Tibial nerve (tissue), 4 donors: ENCODE results near the gene KIR3DL3. TPM values are rescaled to one million over a fixed set of nuclear protein-coding genes. Genes with fewer than 3 reads are reported as not detected.
"Not testable (repeated sequence)": the region's sequence is repeated elsewhere in the genome, so short reads cannot be mapped to it uniquely, and the experiment has no call there.

ENCODE experiments used
- DNase-seq, 2 donors: peaks; one replicate each; pipeline ENCODE4 v3.0.0-alpha.2; 2019; ENCODE audit warnings: low spot score in 2 of 2
- H3K27ac ChIP-seq, 4 donors: fragments of 200-600 bp; sonication (generic) in 3 of 4; one replicate each; pipeline ENCODE4 v1.5.1; 2017 to 2019; ENCODE audit warnings: mild to moderate bottlenecking in 1 of 4
- H3K27me3 ChIP-seq, 2 donors: fragments of 200-600 bp; sonication (generic) in 1 of 2; one replicate each; pipeline versions ENCODE4 v1.5.1 to v1.6.0; 2017 to 2019
- H3K36me3 ChIP-seq, 3 donors: fragments of 200-600 bp; sonication (generic); one replicate each; pipeline ENCODE4 v1.5.1; 2018 to 2019
- H3K4me1 ChIP-seq, 4 donors: fragments of 200-600 bp; sonication (generic) in 3 of 4; one replicate each; pipeline ENCODE4 v1.5.1; 2017 to 2019
- H3K4me3 ChIP-seq, 4 donors: fragments of 200-600 bp; sonication (generic) in 3 of 4; one replicate each; pipeline ENCODE4 v1.5.1; 2017 to 2019; ENCODE audit warnings: mild to moderate bottlenecking in 1 of 4, moderate library complexity in 1 of 4
- H3K9me3 ChIP-seq, 4 donors: fragments of 200-600 bp; sonication (generic) in 3 of 4; one replicate each; pipeline ENCODE4 v1.5.1; 2017 to 2019
- WGBS, 2 donors: methylation state at CpG; one replicate each; pipeline ENCODE4 v1.1.5; 2018; 5-methylcytosine and 5-hydroxymethylcytosine counted together
- small RNA-seq: library from RNA; depleted of rRNA; stranded (forward); fragments of <200 nt; gene quantifications from one replicate; pipeline ENCODE3, GENCODE V24; 2016
- total RNA-seq, 4 donors: library from RNA; depleted of rRNA; stranded (reverse); fragments of >200 nt; gene quantifications; one replicate each; pipeline ENCODE4 v1.1.0, GENCODE V29; 2016

KIR3DL3 gene
- total RNA-seq, 4 donors from 2014 or later: not detected

GRCh38 chr19:54771018-54771960 lies 47.0 kb downstream of the KIR3DL3 start:
- H3K27me3 ChIP-seq, H3K36me3 ChIP-seq, H3K4me1 ChIP-seq, H3K4me3 ChIP-seq, H3K27ac ChIP-seq, H3K9me3 ChIP-seq, DNase-seq: not testable (repeated sequence)
- WGBS, 2 donors: 82 to 85% methylated on average over 15 of the region's 15 CpGs

DNA sequence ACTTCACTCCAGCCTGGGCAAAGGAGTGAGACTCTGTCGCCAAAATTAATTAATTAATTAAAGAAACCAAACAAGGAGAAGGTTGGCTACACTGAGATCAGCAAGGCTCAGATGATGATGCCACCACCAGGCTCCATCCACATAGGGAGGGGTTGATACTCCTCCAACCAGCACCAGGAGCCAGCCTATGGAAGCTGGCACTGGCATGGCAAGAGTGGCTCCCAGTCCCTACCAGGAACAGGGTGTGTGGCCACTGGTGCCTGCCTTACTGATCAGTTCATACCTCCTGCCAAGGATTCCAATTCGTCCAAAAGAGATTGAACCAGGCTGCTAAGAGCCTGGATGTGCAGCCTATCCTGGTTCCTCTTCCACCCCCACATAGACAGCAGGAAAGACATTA lies 48.4 kb downstream of the KIR3DL3 start:
- not testable (repeated sequence) for H3K36me3 ChIP-seq, H3K4me3 ChIP-seq, H3K4me1 ChIP-seq, H3K27ac ChIP-seq, DNase-seq, H3K9me3 ChIP-seq, H3K27me3 ChIP-seq
- 57 to 68% methylated on average over 2 of the region's 2 CpGs for WGBS, 2 donors

GRCh38 chr19:54775095-54775815 lies 51.0 kb downstream of the KIR3DL3 start:
- DNase-seq, H3K36me3 ChIP-seq, H3K27me3 ChIP-seq, H3K27ac ChIP-seq, H3K4me1 ChIP-seq, H3K9me3 ChIP-seq, H3K4me3 ChIP-seq: not testable (repeated sequence)
- 75 to 80% methylated on average over 12 of the region's 12 CpGs for WGBS, 2 donors

GRCh38 chr19:54775830-54776229 lies 51.6 kb downstream of the KIR3DL3 start:
- not testable (repeated sequence) for DNase-seq, H3K4me1 ChIP-seq, H3K36me3 ChIP-seq, H3K27ac ChIP-seq, H3K27me3 ChIP-seq, H3K4me3 ChIP-seq, H3K9me3 ChIP-seq
- 70 to 72% methylated on average over 8 of the region's 8 CpGs for WGBS, 2 donors

GRCh38 chr19:54777851-54778250 lies 53.6 kb downstream of the KIR3DL3 start:
- H3K27ac ChIP-seq, H3K27me3 ChIP-seq, H3K36me3 ChIP-seq, H3K4me3 ChIP-seq, H3K9me3 ChIP-seq, DNase-seq, H3K4me1 ChIP-seq: not testable (repeated sequence)
- 59 to 62% methylated on average over 4 of the region's 4 CpGs for WGBS, 2 donors

DNA sequence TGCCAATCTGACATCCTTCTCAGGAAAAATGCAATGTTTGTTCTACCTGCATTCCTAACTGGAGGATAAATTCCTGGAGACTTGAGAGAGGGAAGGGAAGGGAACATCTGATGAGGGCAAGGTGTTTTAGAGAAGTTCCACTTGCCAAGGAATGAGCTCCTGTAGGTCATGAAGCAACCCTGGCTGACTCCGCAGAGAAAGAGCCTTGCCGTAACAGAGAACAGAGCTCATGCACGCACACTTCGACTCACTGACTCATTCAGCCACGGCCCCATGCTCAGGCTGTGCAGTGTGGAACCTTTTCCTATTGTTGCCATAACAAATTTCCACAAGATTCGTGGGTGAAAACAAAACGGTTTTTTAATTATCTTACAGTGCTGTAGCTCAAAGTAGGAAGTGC lies 54.7 kb downstream of the KIR3DL3 start:
- not testable (repeated sequence) for H3K4me1 ChIP-seq, H3K27me3 ChIP-seq, H3K36me3 ChIP-seq, H3K4me3 ChIP-seq, DNase-seq, H3K9me3 ChIP-seq, H3K27ac ChIP-seq
- 64 to 72% methylated on average over 7 of the region's 7 CpGs for WGBS, 2 donors

DNA sequence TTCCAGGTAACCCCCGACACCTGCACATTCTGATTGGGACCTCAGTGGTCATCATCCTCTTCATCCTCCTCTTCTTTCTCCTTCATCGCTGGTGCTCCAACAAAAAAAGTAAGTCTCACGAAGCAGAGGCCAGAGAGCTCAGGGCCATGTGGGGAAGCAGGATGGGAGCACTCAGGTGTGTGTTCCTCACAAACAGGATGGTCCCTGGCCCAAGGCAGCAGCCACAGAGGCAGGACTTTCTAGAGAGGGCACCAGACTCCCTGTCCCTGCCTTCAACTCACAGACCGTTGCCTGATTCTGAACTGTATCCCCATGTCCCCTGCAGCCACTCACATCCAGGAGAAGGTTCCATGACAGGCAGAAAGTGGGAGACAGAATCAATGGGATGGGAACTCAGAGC lies 58.7 kb downstream of the KIR3DL3 start:
- 63 to 72% methylated on average over 4 of the region's 4 CpGs for WGBS, 2 donors
- H3K27me3 ChIP-seq, H3K27ac ChIP-seq, H3K4me1 ChIP-seq, H3K9me3 ChIP-seq, H3K36me3 ChIP-seq, DNase-seq, H3K4me3 ChIP-seq: not testable (repeated sequence)

Small RNAs within 50 kb of the gene (small RNA-seq; reads per million reads assigned to genes)
- gene AC245128.2 (not detected), gene KIR3DP1 (not detected)

Other genes with a start within 250 kb of the KIR3DL3 start
- gene LAIR2, start 221.6 kb upstream of the KIR3DL3 start, total RNA-seq: not detected
- 1 to 10 TPM; 1.7 to 5.4 (median 4.3) TPM for gene LILRA2, start 150.7 kb upstream of the KIR3DL3 start, total RNA-seq
- gene LILRA1, start 130.8 kb upstream of the KIR3DL3 start, total RNA-seq: 1 to 10 TPM in 3 of 4 donors, under 1 TPM in 1; 0.39 to 3.5 (median 1.2) TPM
- gene LILRB1, start 94.0 kb upstream of the KIR3DL3 start, total RNA-seq: 10 to 100 TPM in 1 of 4 donors, 1 to 10 TPM in 2, under 1 TPM in 1; 0.59 to 15.3 (median 3.4) TPM
- 1 to 10 TPM; 1.1 to 5.1 (median 2.4) TPM for gene LILRB4, start 61.5 kb upstream of the KIR3DL3 start, total RNA-seq
- gene KIR2DL3, start 14.1 kb downstream of the KIR3DL3 start, total RNA-seq: not detected
- not detected for gene KIR2DL1, start 45.4 kb downstream of the KIR3DL3 start, total RNA-seq
- gene KIR2DL4, start 79.2 kb downstream of the KIR3DL3 start, total RNA-seq: not detected
- under 1 TPM in 1 of 4 donors, not detected in 3; 0.22 TPM for gene KIR3DL1, start 92.0 kb downstream of the KIR3DL3 start, total RNA-seq
- not detected for gene KIR2DS4, start 108.2 kb downstream of the KIR3DL3 start, total RNA-seq
- gene KIR3DL2, start 126.0 kb downstream of the KIR3DL3 start, total RNA-seq: not detected
- 1 to 10 TPM in 1 of 4 donors, not detected in 3; 2.1 TPM for gene FCAR, start 149.8 kb downstream of the KIR3DL3 start, total RNA-seq
- 1 to 10 TPM in 1 of 4 donors, not detected in 3; 4.6 TPM for gene NCR1, start 181.7 kb downstream of the KIR3DL3 start, total RNA-seq
- not detected for gene NLRP7, start 223.1 kb downstream of the KIR3DL3 start, total RNA-seq
- gene NLRP2, start 241.9 kb downstream of the KIR3DL3 start, total RNA-seq: under 1 TPM in 1 of 4 donors, not detected in 3; under 0.01 TPM